Stomach (tissue), 9 donors: Measurements from ENCODE around the gene TNFRSF11A. TPM values are rescaled to one million over a fixed set of nuclear protein-coding genes. Genes with fewer than 3 reads are reported as not detected.

ENCODE experiments used
- DNase-seq, 2 donors: peaks; one replicate each; pipeline versions ENCODE4 v3.0.0 to v3.0.0-alpha.2; 2013 to 2019
- H3K27ac ChIP-seq, 5 donors: fragments of 200-600 bp in 4 of 5; sonication (generic) in 4 of 5; one replicate each; pipeline ENCODE4 v1.5.1; 2013 to 2019; ENCODE audit warnings: mild to moderate bottlenecking in 1 of 5, moderate library complexity in 1 of 5
- H3K27me3 ChIP-seq, 3 donors: fragments of 200-600 bp; sonication (generic); one replicate each; pipeline ENCODE4 v1.5.1; 2017 to 2019; ENCODE audit warnings: mixed run types in 1 of 3
- H3K36me3 ChIP-seq, 4 donors: fragments of 200-600 bp; sonication (generic); 1 replicate in 3 of 4; 2 replicates in 1 of 4; pipeline ENCODE4 v1.5.1; 2016 to 2019
- H3K4me1 ChIP-seq, 4 donors: fragments of 200-600 bp; sonication (generic); one replicate each; pipeline ENCODE4 v1.5.1; 2016 to 2019
- H3K4me3 ChIP-seq, 4 donors: fragments of 200-600 bp; sonication (generic) in 3 of 4; one replicate each; pipeline ENCODE4 v1.5.1; 2016 to 2019; ENCODE audit warnings: mild to moderate bottlenecking in 1 of 4
- H3K9me3 ChIP-seq, 4 donors: fragments of 200-600 bp; sonication (generic); one replicate each; pipeline ENCODE4 v1.5.1; 2016 to 2019
- EP300 ChIP-seq: sonication (generic); formaldehyde crosslinking; IDR thresholded peaks from one replicate; pipeline ENCODE4 v1.6.1; 2017; ENCODE audit warnings: antibody characterized with exemption
- POLR2A ChIP-seq, 4 donors: fragments of 450-650 bp; IDR thresholded peaks; one replicate each; pipeline ENCODE4 v1.6.1; 2016; ENCODE audit warnings: antibody characterized with exemption in 4 of 4, control low read depth in 2 of 4, mild to moderate bottlenecking in 1 of 4, moderate library complexity in 1 of 4
- POLR2AphosphoS5 ChIP-seq, 3 donors: sonication (generic); formaldehyde crosslinking; IDR thresholded peaks; one replicate each; pipeline ENCODE4 v1.6.1; 2016; ENCODE audit warnings: antibody characterized with exemption in 3 of 3
- WGBS, 5 donors: extraction: QIAGEN DNeasy Blood & Tissue Kit in 3 of 5; methylation state at CpG; one replicate each; pipeline versions ENCODE4 v1.1.5 to v1.1.7; 2013 to 2018; 5-methylcytosine and 5-hydroxymethylcytosine counted together
- intact Hi-C: fragments of 100-400 bp; cut with DNase I; formaldehyde crosslinking; loops from one replicate; pipeline ENCODE4 v1.15.1; 2023; ENCODE audit warnings: low total_unique reads
- polyA plus RNA-seq, 3 donors: library from polyadenylated mRNA; stranded (reverse); fragments of 200-250 nt; gene quantifications; one replicate each; pipeline ENCODE4 v1.2.3, GENCODE V29; 2013
- total RNA-seq, 5 donors: library from RNA; depleted of rRNA; stranded (reverse); fragments of >200 nt; gene quantifications; one replicate each; pipeline versions ENCODE4 v1.1.0 to v1.2.3, GENCODE V29; 2014 to 2016
- TF ChIP-seq, protein P1 (sequence below), 7 experiments: fragments of 450-650 bp in 4 of 7; fragments of 200-600 bp in 3 of 7; sonication (generic) in 3 of 7; IDR thresholded peaks; one replicate each; pipeline ENCODE4 v1.5.1; 2016 to 2019; ENCODE audit warnings: antibody characterized with exemption in 7 of 7, control low read depth in 2 of 7, mild to moderate bottlenecking in 1 of 7
- donor health status: healthy with polysubstance abuse.
- donor health status: Bipolar disorder and iron deficiency.
- donor health status: healthy.

TNFRSF11A gene
- total and polyA plus RNA-seq, 8 donors: 0.45 to 50.3 (median 4.7) TPM

GRCh38 chr18:62340996-62341395 lies 15.9 kb downstream of the TNFRSF11A start:
- Histone ChIP-seq H3K4me3 (no peak overlapping the region), H3K27me3 (peaks cover 0 to 6% (median 0%) of the 10 kb centered on the region in 3 donors), H3K9me3 (no peaks in the 10 kb centered on the region), H3K4me1 (peaks cover 0 to 5% (median 2%) of the 10 kb centered on the region in 4 donors), H3K36me3 (no peaks in the 10 kb centered on the region), H3K27ac (no peak overlapping the region)
- no peak for DNase-seq
- TF ChIP-seq EP300 (no peak), POLR2A (IDR thresholded peaks at IDR 0.05) (no peak)
- TF ChIP-seq, protein P1, sequence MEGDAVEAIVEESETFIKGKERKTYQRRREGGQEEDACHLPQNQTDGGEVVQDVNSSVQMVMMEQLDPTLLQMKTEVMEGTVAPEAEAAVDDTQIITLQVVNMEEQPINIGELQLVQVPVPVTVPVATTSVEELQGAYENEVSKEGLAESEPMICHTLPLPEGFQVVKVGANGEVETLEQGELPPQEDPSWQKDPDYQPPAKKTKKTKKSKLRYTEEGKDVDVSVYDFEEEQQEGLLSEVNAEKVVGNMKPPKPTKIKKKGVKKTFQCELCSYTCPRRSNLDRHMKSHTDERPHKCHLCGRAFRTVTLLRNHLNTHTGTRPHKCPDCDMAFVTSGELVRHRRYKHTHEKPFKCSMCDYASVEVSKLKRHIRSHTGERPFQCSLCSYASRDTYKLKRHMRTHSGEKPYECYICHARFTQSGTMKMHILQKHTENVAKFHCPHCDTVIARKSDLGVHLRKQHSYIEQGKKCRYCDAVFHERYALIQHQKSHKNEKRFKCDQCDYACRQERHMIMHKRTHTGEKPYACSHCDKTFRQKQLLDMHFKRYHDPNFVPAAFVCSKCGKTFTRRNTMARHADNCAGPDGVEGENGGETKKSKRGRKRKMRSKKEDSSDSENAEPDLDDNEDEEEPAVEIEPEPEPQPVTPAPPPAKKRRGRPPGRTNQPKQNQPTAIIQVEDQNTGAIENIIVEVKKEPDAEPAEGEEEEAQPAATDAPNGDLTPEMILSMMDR (IDR thresholded peaks at IDR 0.05): no peak
- 57 to 69% (median 61%) methylated on average over 9 of the region's 9 CpGs for WGBS, 5 donors
- intact Hi-C loops: no loop called here

GRCh38 chr18:62341473-62341872 lies 16.4 kb downstream of the TNFRSF11A start:
- no peak overlapping the region for H3K4me3 ChIP-seq

DNA sequence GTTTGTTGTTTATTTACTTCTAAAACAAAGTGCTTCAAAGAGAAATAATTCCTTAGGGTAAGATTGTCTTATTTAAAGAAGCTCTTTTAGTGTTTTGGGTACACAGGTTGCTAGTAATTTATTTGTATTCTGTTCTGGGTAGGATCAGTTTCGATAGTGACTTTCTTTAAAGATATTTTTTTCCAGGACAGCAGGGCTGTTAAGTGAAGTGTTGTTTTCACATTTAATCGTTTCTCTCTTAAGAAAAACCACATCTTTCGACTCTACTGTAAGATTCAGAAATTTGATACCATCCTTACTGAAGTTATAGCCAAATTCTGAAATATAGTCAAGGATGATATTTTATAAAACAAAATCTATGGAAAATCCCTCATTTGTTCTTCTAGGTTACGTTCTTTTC lies 17.8 kb downstream of the TNFRSF11A start:
- intact Hi-C loops: no loop called here
- DNase-seq: no peak
- TF ChIP-seq, protein P1 (IDR thresholded peaks at IDR 0.05): no peak
- TF ChIP-seq POLR2A (IDR thresholded peaks at IDR 0.05) (no peak), POLR2AphosphoS5 (IDR thresholded peaks at IDR 0.05) (no peak), EP300 (no peak)
- Histone ChIP-seq H3K27ac (no peak overlapping the region), H3K9me3 (no peaks in the 10 kb centered on the region), H3K4me3 (no peak overlapping the region), H3K4me1 (peaks cover 0 to 5% (median 2%) of the 10 kb centered on the region in 4 donors), H3K27me3 (peaks cover 0 to 6% (median 0%) of the 10 kb centered on the region in 3 donors), H3K36me3 (no peaks in the 10 kb centered on the region)
- 84 to 91% (median 86%) methylated on average over 4 of the region's 4 CpGs for WGBS, 5 donors

More at GRCh38 chr18:62341473-62341872, 16.4 kb downstream of the TNFRSF11A start:
- intact Hi-C loops: no loop called here
- TF ChIP-seq, protein P1 (IDR thresholded peaks at IDR 0.05): no peak
- no peak for TF ChIP-seq EP300
- TF ChIP-seq POLR2A (IDR thresholded peaks at IDR 0.05): no peak
- TF ChIP-seq POLR2AphosphoS5 (IDR thresholded peaks at IDR 0.05): no peak
- peaks cover 0 to 5% (median 2%) of the 10 kb centered on the region in 4 donors for H3K4me1 ChIP-seq
- no peaks in the 10 kb centered on the region for H3K9me3 ChIP-seq
- WGBS, 5 donors: 30 to 55% (median 53%) methylated on average over 3 of the region's 3 CpGs
- peaks cover 0 to 6% (median 0%) of the 10 kb centered on the region in 3 donors for H3K27me3 ChIP-seq
- no peaks in the 10 kb centered on the region for H3K36me3 ChIP-seq
- peak; percentile 53 to 69 for DNase-seq
- H3K27ac ChIP-seq: no peak overlapping the region

GRCh38 chr18:62343316-62343715 lies 18.2 kb downstream of the TNFRSF11A start:
- H3K9me3 ChIP-seq: no peaks in the 10 kb centered on the region
- DNase-seq: no peak
- 81 to 89% (median 86%) methylated on average over 8 of the region's 8 CpGs for WGBS, 5 donors
- no peak overlapping the region for H3K4me3 ChIP-seq
- peaks cover 0 to 5% (median 2%) of the 10 kb centered on the region in 4 donors for H3K4me1 ChIP-seq
- no peaks in the 10 kb centered on the region for H3K36me3 ChIP-seq
- H3K27me3 ChIP-seq: peaks cover 0 to 6% (median 0%) of the 10 kb centered on the region in 3 donors
- intact Hi-C loops: no loop called here
- TF ChIP-seq EP300 (no peak), POLR2A (IDR thresholded peaks at IDR 0.05) (no peak), POLR2AphosphoS5 (IDR thresholded peaks at IDR 0.05) (no peak)
- H3K27ac ChIP-seq: no peak overlapping the region

- no peak overlapping the region for H3K27ac ChIP-seq
- H3K4me1 ChIP-seq: no peaks in the 10 kb centered on the region
- 91 to 97% (median 94%) methylated on average over 2 of the region's 2 CpGs for WGBS, 5 donors
- intact Hi-C loops: no loop called here
- no peaks in the 10 kb centered on the region for H3K27me3 ChIP-seq
- no peaks in the 10 kb centered on the region for H3K9me3 ChIP-seq
- H3K36me3 ChIP-seq: no peaks in the 10 kb centered on the region
- DNase-seq: no peak
- TF ChIP-seq POLR2A (IDR thresholded peaks at IDR 0.05) (no peak), EP300 (no peak), POLR2AphosphoS5 (IDR thresholded peaks at IDR 0.05) (no peak)
- TF ChIP-seq, protein P1 (IDR thresholded peaks at IDR 0.05): no peak
- H3K4me3 ChIP-seq: no peak overlapping the region
Observed at GRCh38 chr18:62345909-62346308, 20.8 kb downstream of the TNFRSF11A start.
